Right lobe of liver (tissue), 6 donors: Measurements from ENCODE around the gene ZNF618. TPM values are rescaled to one million over a fixed set of nuclear protein-coding genes. Genes with fewer than 3 reads are reported as not detected.

Experiments used
- ATAC-seq, 4 donors: fragments of 200-7000 bp; cut with Tn5 transposase; one replicate each; pipeline ENCODE4 v1.9.1; 2020; ENCODE audit warnings: mild to moderate bottlenecking in 4 of 4, moderate library complexity in 4 of 4
- DNase-seq, 3 donors: peaks; one replicate each; pipeline ENCODE4 v3.0.0-alpha.2; 2020
- H3K27ac ChIP-seq, 3 donors: fragments of 200-600 bp; one replicate each; pipeline ENCODE4 v1.8.0; 2022
- H3K27me3 ChIP-seq, 2 donors: fragments of 200-600 bp; one replicate each; pipeline ENCODE4 v1.8.0; 2022
- H3K36me3 ChIP-seq, 4 donors: fragments of 200-600 bp; sonication (generic) in 1 of 4; one replicate each; pipeline versions ENCODE4 v1.5.1 to v1.8.0; 2017 to 2022; ENCODE audit warnings: control low read depth in 1 of 4
- H3K4me1 ChIP-seq, 4 donors: fragments of 200-600 bp; sonication (generic) in 1 of 4; one replicate each; pipeline versions ENCODE4 v1.5.1 to v1.8.0; 2017 to 2022; ENCODE audit warnings: control low read depth in 1 of 4
- H3K4me3 ChIP-seq, 3 donors: fragments of 200-600 bp; one replicate each; pipeline ENCODE4 v1.8.0; 2022
- H3K9me3 ChIP-seq, 4 donors: fragments of 200-600 bp; sonication (generic) in 1 of 4; one replicate each; pipeline versions ENCODE4 v1.5.1 to v1.8.0; 2017 to 2022; ENCODE audit warnings: control low read depth in 1 of 4
- CTCF ChIP-seq, 4 donors: fragments of 200-600 bp in 3 of 4; fragments of 450-650 bp in 1 of 4; IDR thresholded peaks; one replicate each; pipeline versions ENCODE4 v1.5.1 to v1.8.0; 2016 to 2022; ENCODE audit warnings: antibody characterized with exemption in 4 of 4, mild to moderate bottlenecking in 2 of 4
- POLR2A ChIP-seq: fragments of 450-650 bp; IDR thresholded peaks from one replicate; pipeline ENCODE4 v1.6.1; 2017; ENCODE audit warnings: antibody characterized with exemption, mild to moderate bottlenecking
- WGBS: methylation state at CpG from one replicate; pipeline ENCODE4 v1.1.6; 2018; ENCODE audit warnings: low coverage, low lambda C conversion rate; ENCODE audit not compliant: insufficient coverage; ENCODE audit errors: missing lambda C conversion rate; 5-methylcytosine and 5-hydroxymethylcytosine counted together
- intact Hi-C, 2 donors: fragments of 100-400 bp; cut with DNase I; formaldehyde crosslinking; loops; one replicate each; pipeline versions ENCODE4 v1.11.2 to v1.14.1; 2022
- total RNA-seq, 6 experiments: library from RNA; depleted of rRNA in 2 of 6; stranded (reverse); fragments of >200 nt in 2 of 6; fragmentation: NEBNext Ultra II Directional in 3 of 6; extraction: Animal tissue kit (Norgen Biotek cat#: 25700) in 3 of 6; gene quantifications; one replicate each; pipeline versions ENCODE4 v1.1.0 to v1.2.4, GENCODE V29; 2016 to 2023
- donor health status: DM: no; HTN: yes; CAD: no.
- donor health status: DM: no; HTN: no; CAD: no.
- donor health status: DM: no; HTN: no; CAD: no.
- donor health status: DM: no; HTN: yes; CAD: no.
- donor health status: DM: no; HTN: yes; CAD: no.

ZNF618 gene
- total RNA-seq, 6 experiments from 2014 or later: 2.9 to 7.9 (median 6.0) TPM

- Histone ChIP-seq H3K27ac (peak overlapping the region in 2 of 3 donors; percentile 71 to 79), H3K4me3 (no peak overlapping the region), H3K9me3 (no peaks in the 10 kb centered on the region), H3K36me3 (no peaks in the 10 kb centered on the region), H3K27me3 (no peaks in the 10 kb centered on the region), H3K4me1 (peaks cover 0 to 29% (median 15%) of the 10 kb centered on the region in 4 donors)
- TF ChIP-seq POLR2A (no peak), CTCF (IDR thresholded peaks at IDR 0.05) (no peak)
- no peak for ATAC-seq
- intact Hi-C loops: no loop called here
- 71% methylated on average over 8 of the region's 8 CpGs for WGBS
- DNase-seq: no peak
These were observed 9.3 kb downstream of the ZNF618 start for GRCh38 chr9:113885183-113886025.

- TF ChIP-seq POLR2A (no peak), CTCF (IDR thresholded peaks at IDR 0.05) (no peak)
- H3K36me3 ChIP-seq: no peaks in the 10 kb centered on the region
- intact Hi-C loops: no loop called here
- no peaks in the 10 kb centered on the region for H3K9me3 ChIP-seq
- DNase-seq (no peak), ATAC-seq (peak; percentile 63 to 77 (median 72))
- H3K27ac ChIP-seq: peak overlapping the region; percentile 10 to 79 (median 71)
- peaks cover 0 to 29% (median 15%) of the 10 kb centered on the region in 4 donors for H3K4me1 ChIP-seq
- H3K27me3 ChIP-seq: no peaks in the 10 kb centered on the region
- H3K4me3 ChIP-seq: peak overlapping the region; percentile 16 to 29 (median 21)
- whole genome bisulfite sequencing: 0% methylated on average over 1 of the region's 1 CpG
These were observed 9.9 kb downstream of the ZNF618 start for GRCh38 chr9:113886026-113886369.

DNA sequence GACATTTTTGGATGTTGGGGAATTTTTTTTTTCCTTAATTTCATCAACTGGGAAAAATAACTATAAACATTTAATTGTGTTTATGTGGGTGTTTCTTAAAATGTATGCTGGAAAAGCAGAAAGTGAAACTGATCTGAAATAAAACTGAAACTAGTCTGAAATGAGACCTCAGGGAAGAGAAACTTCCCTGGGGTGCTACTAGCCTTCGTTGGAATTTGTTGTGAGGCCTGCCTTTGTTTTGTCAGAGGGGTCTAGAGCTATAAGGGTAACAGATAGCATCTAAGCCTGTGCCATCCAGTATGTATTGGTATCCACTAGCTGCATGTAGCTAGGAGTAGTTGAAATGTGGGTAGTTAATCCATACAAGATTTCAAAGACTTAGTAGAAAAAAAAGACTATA is 10.4 kb downstream of the ZNF618 start:
- intact Hi-C loops: no loop called here
- WGBS: 0% methylated on average over 1 of the region's 1 CpG
- no peak for TF ChIP-seq POLR2A
- TF ChIP-seq CTCF (IDR thresholded peaks at IDR 0.05): no peak
- H3K4me3 ChIP-seq: peak overlapping the region; percentile 16 to 29 (median 21)
- no peaks in the 10 kb centered on the region for H3K36me3 ChIP-seq
- H3K9me3 ChIP-seq: no peaks in the 10 kb centered on the region
- H3K27me3 ChIP-seq: no peaks in the 10 kb centered on the region
- H3K27ac ChIP-seq: peak overlapping the region; percentile 10 to 79 (median 71)
- H3K4me1 ChIP-seq: peaks cover 0 to 29% (median 15%) of the 10 kb centered on the region in 4 donors
- DNase-seq: no peak
- ATAC-seq: peak; percentile 56 to 73 (median 66)

- DNase-seq (no peak), ATAC-seq (peak; percentile 30 to 63 (median 42))
- peaks cover 0 to 28% (median 14%) of the 10 kb centered on the region in 4 donors for H3K4me1 ChIP-seq
- H3K27me3 ChIP-seq: no peaks in the 10 kb centered on the region
- peak overlapping the region in 2 of 3 donors; percentile 21 to 29 for H3K4me3 ChIP-seq
- intact Hi-C loops: no loop called here
- no peak for TF ChIP-seq POLR2A
- no peak for TF ChIP-seq CTCF (IDR thresholded peaks at IDR 0.05)
- no peaks in the 10 kb centered on the region for H3K9me3 ChIP-seq
- H3K36me3 ChIP-seq: no peaks in the 10 kb centered on the region
- WGBS: 15% methylated on average over 2 of the region's 2 CpGs
- H3K27ac ChIP-seq: peak overlapping the region in 2 of 3 donors; percentile 71 to 79
These were observed 10.8 kb downstream of the ZNF618 start for GRCh38 chr9:113886933-113887332.
